Loucy (cell line): ENCODE data around the gene MLYCD.

Source experiments
- H2AFZ ChIP-seq: fragments of 200-600 bp; sonication (generic); 2 replicates; pipeline ENCODE4 v1.6.0; 2016; ENCODE audit warnings: antibody characterized with exemption, mild to moderate bottlenecking, low read length, moderate library complexity
- H3F3A ChIP-seq: fragments of 200-600 bp; 2 replicates; pipeline ENCODE4 v1.6.0; 2016; ENCODE audit warnings: antibody characterized with exemption, low read depth, mild to moderate bottlenecking
- H3K27me3 ChIP-seq: fragments of 200-600 bp; sonication (generic); 2 replicates; pipeline ENCODE4 v1.6.1; 2014; ENCODE audit warnings: low read length, mild to moderate bottlenecking; ENCODE audit not compliant: insufficient read depth, poor library complexity, severe bottlenecking
- H3K36me3 ChIP-seq: fragments of 200-600 bp; sonication (generic); 2 replicates; pipeline ENCODE4 v1.6.1; 2016; ENCODE audit warnings: low read length; ENCODE audit not compliant: insufficient read depth
- H3K4me1 ChIP-seq: fragments of 200-600 bp; sonication (generic); 2 replicates; pipeline ENCODE4 v1.5.1; 2014; ENCODE audit warnings: low read length, mild to moderate bottlenecking; ENCODE audit not compliant: insufficient read depth, poor library complexity, severe bottlenecking
- H3K4me2 ChIP-seq: fragments of 200-600 bp; sonication (generic); 2 replicates; pipeline ENCODE4 v1.6.0; 2014; ENCODE audit warnings: antibody characterized with exemption, low read length, low read depth, mild to moderate bottlenecking; ENCODE audit not compliant: poor library complexity, severe bottlenecking
- H3K4me3 ChIP-seq: fragments of 200-600 bp; sonication (generic); 2 replicates; pipeline ENCODE4 v1.5.1; 2014; ENCODE audit warnings: low read length, mild to moderate bottlenecking, mixed read lengths; ENCODE audit not compliant: poor library complexity, severe bottlenecking
- H3K79me2 ChIP-seq: fragments of 200-600 bp; sonication (generic); 2 replicates; pipeline ENCODE4 v1.6.1; 2014; ENCODE audit warnings: low read length; ENCODE audit not compliant: insufficient read depth
- H3K9ac ChIP-seq: fragments of 200-600 bp; sonication (generic); 2 replicates; pipeline ENCODE4 v1.6.0; 2014; ENCODE audit warnings: mild to moderate bottlenecking, low read depth, low read length, moderate library complexity; ENCODE audit not compliant: poor library complexity, severe bottlenecking
- H3K9me2 ChIP-seq: fragments of 200-600 bp; sonication (generic); replicated peaks from 2 replicates; pipeline ENCODE4 v1.6.1; 2016; ENCODE audit warnings: low read depth, low read length, mixed read lengths
- H3K9me3 ChIP-seq: fragments of 200-600 bp; sonication (generic); 2 replicates; pipeline ENCODE4 v1.6.1; 2014; ENCODE audit warnings: mild to moderate bottlenecking, antibody characterized with exemption, low read length, low read depth; ENCODE audit not compliant: insufficient read depth
- H4K20me1 ChIP-seq: fragments of 200-600 bp; sonication (generic); 2 replicates; pipeline ENCODE4 v1.6.0; 2014; ENCODE audit warnings: antibody characterized with exemption, low read length, mild to moderate bottlenecking; ENCODE audit not compliant: insufficient read depth, poor library complexity, severe bottlenecking
- EZH2phosphoT487 ChIP-seq: fragments of 200-600 bp; IDR thresholded peaks from 2 replicates; pipeline ENCODE4 v1.6.1; 2018; ENCODE audit warnings: antibody characterized with exemption, mild to moderate bottlenecking, moderate library complexity, borderline replicate concordance
- TF ChIP-seq, protein P1 (sequence below): fragments of 200-600 bp; sonication (generic); conservative IDR thresholded peaks from 2 replicates; pipeline ENCODE4 v1.5.1; 2014; ENCODE audit warnings: mild to moderate bottlenecking, antibody characterized with exemption, low read length

MLYCD gene

DNA sequence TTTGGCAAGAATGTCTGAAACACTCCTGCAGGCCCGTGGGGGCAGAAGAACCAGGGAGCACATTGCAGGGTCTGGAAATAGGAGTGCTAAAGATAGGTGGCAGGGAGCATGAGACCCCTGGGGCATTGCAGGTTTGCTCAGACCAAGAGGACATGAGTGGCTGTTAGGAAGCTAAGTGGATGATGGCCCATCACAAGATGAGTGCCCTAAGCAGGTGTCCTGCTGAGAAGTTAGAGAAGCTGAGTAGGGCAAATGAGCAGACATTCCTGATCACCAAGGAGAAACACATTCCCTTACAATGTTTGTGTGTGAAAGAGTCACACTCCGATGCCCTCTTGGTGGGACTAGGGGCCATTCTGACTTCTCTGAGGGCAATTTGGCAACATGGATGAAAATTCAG lies 9.9 kb downstream of the MLYCD start:
- Histone ChIP-seq H4K20me1 (no peaks in the 10 kb centered on the region), H3F3A (no peaks in the 10 kb centered on the region), H2AFZ (no peak overlapping the region), H3K4me2 (no peak overlapping the region), H3K9me2 (no peaks in the 10 kb centered on the region), H3K79me2 (no peaks in the 10 kb centered on the region), H3K9ac (no peak overlapping the region), H3K36me3 (peaks cover 27% of the 10 kb centered on the region; the same call in 1 of the 2 replicates), H3K9me3 (no peaks in the 10 kb centered on the region), H3K4me1 (no peaks in the 10 kb centered on the region), H3K27me3 (no peaks in the 10 kb centered on the region), H3K4me3 (no peak overlapping the region)
- no peak for TF ChIP-seq EZH2phosphoT487
- TF ChIP-seq, protein P1, sequence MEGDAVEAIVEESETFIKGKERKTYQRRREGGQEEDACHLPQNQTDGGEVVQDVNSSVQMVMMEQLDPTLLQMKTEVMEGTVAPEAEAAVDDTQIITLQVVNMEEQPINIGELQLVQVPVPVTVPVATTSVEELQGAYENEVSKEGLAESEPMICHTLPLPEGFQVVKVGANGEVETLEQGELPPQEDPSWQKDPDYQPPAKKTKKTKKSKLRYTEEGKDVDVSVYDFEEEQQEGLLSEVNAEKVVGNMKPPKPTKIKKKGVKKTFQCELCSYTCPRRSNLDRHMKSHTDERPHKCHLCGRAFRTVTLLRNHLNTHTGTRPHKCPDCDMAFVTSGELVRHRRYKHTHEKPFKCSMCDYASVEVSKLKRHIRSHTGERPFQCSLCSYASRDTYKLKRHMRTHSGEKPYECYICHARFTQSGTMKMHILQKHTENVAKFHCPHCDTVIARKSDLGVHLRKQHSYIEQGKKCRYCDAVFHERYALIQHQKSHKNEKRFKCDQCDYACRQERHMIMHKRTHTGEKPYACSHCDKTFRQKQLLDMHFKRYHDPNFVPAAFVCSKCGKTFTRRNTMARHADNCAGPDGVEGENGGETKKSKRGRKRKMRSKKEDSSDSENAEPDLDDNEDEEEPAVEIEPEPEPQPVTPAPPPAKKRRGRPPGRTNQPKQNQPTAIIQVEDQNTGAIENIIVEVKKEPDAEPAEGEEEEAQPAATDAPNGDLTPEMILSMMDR = no peak

- peaks cover 43% of the 10 kb centered on the region; the same call in 1 of the 2 replicates for H3K36me3 ChIP-seq
- H3K4me2 ChIP-seq = no peak overlapping the region
- H3K9me3 ChIP-seq = no peaks in the 10 kb centered on the region
- H3K9ac ChIP-seq = no peak overlapping the region
- no peaks in the 10 kb centered on the region for H3K4me1 ChIP-seq
- H2AFZ ChIP-seq = no peak overlapping the region
- H3K79me2 ChIP-seq = no peaks in the 10 kb centered on the region
- TF ChIP-seq, protein P1 = no peak
- TF ChIP-seq EZH2phosphoT487 = no peak
- H3K9me2 ChIP-seq = no peaks in the 10 kb centered on the region
- H3K4me3 ChIP-seq = no peak overlapping the region
- H3K27me3 ChIP-seq = no peaks in the 10 kb centered on the region
- H3F3A ChIP-seq = no peaks in the 10 kb centered on the region
- H4K20me1 ChIP-seq = no peaks in the 10 kb centered on the region
These were observed 12.4 kb downstream of the MLYCD start for GRCh38 chr16:83911290-83911689.

- Histone ChIP-seq H3K4me3 (no peak overlapping the region), H3K79me2 (no peaks in the 10 kb centered on the region), H3F3A (no peaks in the 10 kb centered on the region), H4K20me1 (no peaks in the 10 kb centered on the region), H3K27me3 (no peaks in the 10 kb centered on the region), H3K9ac (no peak overlapping the region), H3K9me2 (no peaks in the 10 kb centered on the region), H2AFZ (no peak overlapping the region), H3K36me3 (peaks cover 38% of the 10 kb centered on the region; the same call in 1 of the 2 replicates), H3K4me1 (no peaks in the 10 kb centered on the region), H3K9me3 (no peaks in the 10 kb centered on the region), H3K4me2 (no peak overlapping the region)
- TF ChIP-seq, protein P1 = no peak
- no peak for TF ChIP-seq EZH2phosphoT487
These were observed 13.8 kb downstream of the MLYCD start for GRCh38 chr16:83912519-83913244.
